ENCODE measurements around the gene CCP110.

DNA sequence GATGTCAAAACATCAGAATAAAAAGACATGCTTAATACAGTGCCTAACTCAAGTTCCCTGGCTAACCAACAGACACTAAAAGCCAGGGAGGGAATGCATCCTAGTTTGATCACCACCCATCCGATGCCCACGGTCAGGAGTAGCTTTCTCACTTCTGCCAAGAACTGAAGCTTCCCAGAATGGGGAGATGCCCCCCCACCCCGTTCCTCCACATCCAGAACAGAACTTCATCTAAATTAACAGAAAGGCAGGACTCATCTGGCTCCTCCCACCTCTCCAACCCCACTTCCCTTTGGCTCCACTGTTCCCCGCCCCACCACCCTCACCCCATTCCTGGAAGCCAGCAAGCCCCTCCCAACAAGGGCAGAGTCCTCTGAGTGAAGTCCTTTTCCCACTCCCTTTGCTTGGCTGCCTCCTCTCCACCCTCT lies 35.5 kb upstream of the CCP110 start:
- TF ChIP-seq, protein P1, sequence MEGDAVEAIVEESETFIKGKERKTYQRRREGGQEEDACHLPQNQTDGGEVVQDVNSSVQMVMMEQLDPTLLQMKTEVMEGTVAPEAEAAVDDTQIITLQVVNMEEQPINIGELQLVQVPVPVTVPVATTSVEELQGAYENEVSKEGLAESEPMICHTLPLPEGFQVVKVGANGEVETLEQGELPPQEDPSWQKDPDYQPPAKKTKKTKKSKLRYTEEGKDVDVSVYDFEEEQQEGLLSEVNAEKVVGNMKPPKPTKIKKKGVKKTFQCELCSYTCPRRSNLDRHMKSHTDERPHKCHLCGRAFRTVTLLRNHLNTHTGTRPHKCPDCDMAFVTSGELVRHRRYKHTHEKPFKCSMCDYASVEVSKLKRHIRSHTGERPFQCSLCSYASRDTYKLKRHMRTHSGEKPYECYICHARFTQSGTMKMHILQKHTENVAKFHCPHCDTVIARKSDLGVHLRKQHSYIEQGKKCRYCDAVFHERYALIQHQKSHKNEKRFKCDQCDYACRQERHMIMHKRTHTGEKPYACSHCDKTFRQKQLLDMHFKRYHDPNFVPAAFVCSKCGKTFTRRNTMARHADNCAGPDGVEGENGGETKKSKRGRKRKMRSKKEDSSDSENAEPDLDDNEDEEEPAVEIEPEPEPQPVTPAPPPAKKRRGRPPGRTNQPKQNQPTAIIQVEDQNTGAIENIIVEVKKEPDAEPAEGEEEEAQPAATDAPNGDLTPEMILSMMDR (IDR thresholded peaks at IDR 0.05) = no peak
- TF ChIP-seq POLR2A (IDR thresholded peaks at IDR 0.05) = no peak
